Measurements from ENCODE around the gene CAB39. TPM values are rescaled to one million over a fixed set of nuclear protein-coding genes. Genes with fewer than 3 reads are reported as not detected.

The CAB39 gene
- total RNA-seq, 1 donor from 2014 or later = 57.8 TPM

GRCh38 chr2:230737791-230738226, 25.2 kb downstream of the CAB39 start:
- H3K36me3 ChIP-seq (ENCODE audit: control insufficient read depth, insufficient read depth, low read length) = peaks cover 3% of the 10 kb centered on the region
- no peak overlapping the region for H3K4me3 ChIP-seq (ENCODE audit: low read depth, low read length)
- H3K27me3 ChIP-seq (ENCODE audit: control insufficient read depth, insufficient read depth, low read length) = no peaks in the 10 kb centered on the region
- DNase-seq (ENCODE audit: low read depth) = no peak
- TF ChIP-seq CTCF (IDR thresholded peaks at IDR 0.05; ENCODE audit: insufficient read depth, low read length, poor library complexity, severe bottlenecking) = no peak

DNA sequence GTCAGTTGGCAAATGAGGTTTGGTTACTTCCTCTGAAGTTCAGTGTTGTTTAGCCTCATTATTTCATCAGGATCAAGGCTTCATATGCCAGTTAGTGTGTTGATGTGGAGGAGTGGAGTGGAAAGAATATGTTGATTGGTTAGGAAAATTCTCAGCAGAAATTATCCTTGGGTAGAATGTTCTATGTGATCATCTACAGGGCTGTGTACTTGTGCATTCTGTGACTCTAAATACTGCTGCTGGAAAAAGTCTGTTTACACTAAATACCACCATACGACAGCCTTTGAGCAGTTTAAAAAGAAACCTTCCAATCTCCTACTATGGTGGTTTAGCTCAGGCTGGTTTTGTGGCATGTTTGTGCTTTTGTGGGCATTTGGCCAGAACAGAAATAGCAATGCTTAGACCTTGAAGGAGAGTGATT, 25.8 kb downstream of the CAB39 start:
- H3K27me3 ChIP-seq (ENCODE audit: control insufficient read depth, insufficient read depth, low read length) = no peaks in the 10 kb centered on the region
- DNase-seq (ENCODE audit: low read depth) = no peak
- H3K4me3 ChIP-seq (ENCODE audit: low read depth, low read length) = no peak overlapping the region
- TF ChIP-seq CTCF (IDR thresholded peaks at IDR 0.05; ENCODE audit: insufficient read depth, low read length, poor library complexity, severe bottlenecking) = no peak
- peaks cover 3% of the 10 kb centered on the region for H3K36me3 ChIP-seq (ENCODE audit: control insufficient read depth, insufficient read depth, low read length)

GRCh38 chr2:230738924-230739323, 26.3 kb downstream of the CAB39 start:
- Histone ChIP-seq H3K36me3 (ENCODE audit: control insufficient read depth, insufficient read depth, low read length) (peaks cover 3% of the 10 kb centered on the region), H3K27me3 (ENCODE audit: control insufficient read depth, insufficient read depth, low read length) (no peaks in the 10 kb centered on the region), H3K4me3 (ENCODE audit: low read depth, low read length) (no peak overlapping the region)
- no peak for DNase-seq (ENCODE audit: low read depth)
- TF ChIP-seq CTCF (IDR thresholded peaks at IDR 0.05; ENCODE audit: insufficient read depth, low read length, poor library complexity, severe bottlenecking) = no peak

DNA sequence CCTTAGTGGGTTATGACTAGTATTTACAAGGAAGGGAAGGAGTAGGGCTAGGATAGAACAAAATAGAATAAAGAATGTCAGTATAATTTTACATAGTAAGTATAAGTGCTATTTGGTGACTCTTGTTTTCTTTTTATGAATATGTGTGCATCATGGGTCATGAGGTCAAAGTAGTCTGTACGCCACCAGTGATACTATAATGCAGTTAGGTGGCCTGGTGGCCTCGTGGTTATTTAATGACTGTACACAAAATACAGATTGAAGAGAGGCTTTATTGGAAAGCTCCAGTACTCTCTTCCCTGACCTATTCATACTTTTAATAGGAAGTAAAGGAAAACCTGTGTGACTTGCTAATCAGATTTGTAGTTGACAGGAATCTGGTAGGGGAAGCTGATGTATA, 27.3 kb downstream of the CAB39 start:
- Histone ChIP-seq H3K4me3 (ENCODE audit: low read depth, low read length) (no peak overlapping the region), H3K27me3 (ENCODE audit: control insufficient read depth, insufficient read depth, low read length) (no peaks in the 10 kb centered on the region), H3K36me3 (ENCODE audit: control insufficient read depth, insufficient read depth, low read length) (peaks cover 3% of the 10 kb centered on the region)
- TF ChIP-seq CTCF (IDR thresholded peaks at IDR 0.05; ENCODE audit: insufficient read depth, low read length, poor library complexity, severe bottlenecking) = no peak
- DNase-seq (ENCODE audit: low read depth) = no peak

GRCh38 chr2:230742781-230743180, 30.1 kb downstream of the CAB39 start:
- TF ChIP-seq CTCF (IDR thresholded peaks at IDR 0.05; ENCODE audit: insufficient read depth, low read length, poor library complexity, severe bottlenecking) = no peak
- peaks cover 3% of the 10 kb centered on the region for H3K36me3 ChIP-seq (ENCODE audit: control insufficient read depth, insufficient read depth, low read length)
- no peak overlapping the region for H3K4me3 ChIP-seq (ENCODE audit: low read depth, low read length)
- H3K27me3 ChIP-seq (ENCODE audit: control insufficient read depth, insufficient read depth, low read length) = no peaks in the 10 kb centered on the region
- DNase-seq (ENCODE audit: low read depth) = no peak

DNA sequence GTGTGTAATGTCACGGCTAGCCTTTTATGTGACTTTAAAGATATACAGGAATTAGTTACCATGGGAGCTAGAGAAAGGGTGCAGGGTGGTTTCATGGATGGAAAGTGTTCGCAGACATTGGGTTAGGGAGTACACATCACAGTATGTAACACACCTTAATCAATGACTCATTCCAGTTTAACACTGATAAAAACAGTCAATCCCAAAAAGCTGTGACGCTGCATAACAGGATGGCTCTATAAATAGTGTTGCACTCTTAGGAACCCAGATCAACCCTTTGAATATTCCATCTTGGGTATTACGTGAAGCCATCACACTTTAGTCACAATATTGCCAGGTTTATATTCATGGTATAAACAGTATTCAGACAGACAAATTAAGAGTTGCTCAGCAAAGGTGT, 33.6 kb downstream of the CAB39 start:
- no peak for TF ChIP-seq CTCF (IDR thresholded peaks at IDR 0.05; ENCODE audit: insufficient read depth, low read length, poor library complexity, severe bottlenecking)
- no peak for DNase-seq (ENCODE audit: low read depth)
- no peak overlapping the region for H3K4me3 ChIP-seq (ENCODE audit: low read depth, low read length)
- H3K36me3 ChIP-seq (ENCODE audit: control insufficient read depth, insufficient read depth, low read length) = no peaks in the 10 kb centered on the region
- H3K27me3 ChIP-seq (ENCODE audit: control insufficient read depth, insufficient read depth, low read length) = no peaks in the 10 kb centered on the region

Data from kidney epithelial cell (primary cell).